Measurements from ENCODE around the gene IGF2BP2.

DNA sequence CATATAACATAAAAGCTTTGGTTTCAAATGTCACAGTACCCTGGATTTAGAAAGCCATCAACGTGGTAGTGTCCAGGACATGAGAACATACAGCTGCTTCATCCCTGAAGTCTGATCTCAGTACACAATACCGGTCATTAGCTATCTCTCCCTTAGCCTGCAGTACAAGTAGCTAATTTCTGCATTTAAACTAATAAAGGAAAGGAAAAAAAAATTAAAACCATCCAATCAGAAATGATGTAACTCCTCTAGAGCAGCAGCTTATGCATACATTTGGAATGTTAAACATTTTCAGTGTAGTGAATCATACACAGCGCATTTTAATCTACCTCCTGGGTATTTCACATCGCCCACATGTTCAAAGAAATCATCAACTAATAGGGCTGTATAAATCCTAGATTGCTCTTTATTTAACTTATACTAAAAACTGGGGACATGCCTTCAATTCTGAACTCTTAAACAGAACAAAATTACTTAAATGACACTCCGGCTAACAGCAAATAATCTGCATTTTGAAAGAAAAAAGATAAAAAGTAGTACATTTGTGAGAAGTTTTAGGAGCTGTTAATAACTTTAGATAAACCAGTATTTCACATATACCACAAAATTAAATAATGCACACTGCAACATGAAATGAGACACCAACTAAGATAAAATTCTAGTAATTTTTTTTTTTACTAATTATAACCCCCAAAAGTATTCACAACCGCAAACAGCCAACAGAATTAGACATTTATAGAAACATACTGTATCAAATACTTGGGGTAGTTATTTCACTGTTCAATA, 3.7 kb downstream of the IGF2BP2 start:
- TF ChIP-seq, protein P1, sequence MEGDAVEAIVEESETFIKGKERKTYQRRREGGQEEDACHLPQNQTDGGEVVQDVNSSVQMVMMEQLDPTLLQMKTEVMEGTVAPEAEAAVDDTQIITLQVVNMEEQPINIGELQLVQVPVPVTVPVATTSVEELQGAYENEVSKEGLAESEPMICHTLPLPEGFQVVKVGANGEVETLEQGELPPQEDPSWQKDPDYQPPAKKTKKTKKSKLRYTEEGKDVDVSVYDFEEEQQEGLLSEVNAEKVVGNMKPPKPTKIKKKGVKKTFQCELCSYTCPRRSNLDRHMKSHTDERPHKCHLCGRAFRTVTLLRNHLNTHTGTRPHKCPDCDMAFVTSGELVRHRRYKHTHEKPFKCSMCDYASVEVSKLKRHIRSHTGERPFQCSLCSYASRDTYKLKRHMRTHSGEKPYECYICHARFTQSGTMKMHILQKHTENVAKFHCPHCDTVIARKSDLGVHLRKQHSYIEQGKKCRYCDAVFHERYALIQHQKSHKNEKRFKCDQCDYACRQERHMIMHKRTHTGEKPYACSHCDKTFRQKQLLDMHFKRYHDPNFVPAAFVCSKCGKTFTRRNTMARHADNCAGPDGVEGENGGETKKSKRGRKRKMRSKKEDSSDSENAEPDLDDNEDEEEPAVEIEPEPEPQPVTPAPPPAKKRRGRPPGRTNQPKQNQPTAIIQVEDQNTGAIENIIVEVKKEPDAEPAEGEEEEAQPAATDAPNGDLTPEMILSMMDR (IDR thresholded peaks at IDR 0.05), result no peak
- 0 out of 2 replicates have a peak, but pooled peaks have one; percentile 32 for TF ChIP-seq POLR2AphosphoS5 (IDR thresholded peaks at IDR 0.05; ENCODE audit: low read depth, low read length)
- TF ChIP-seq, protein P2, sequence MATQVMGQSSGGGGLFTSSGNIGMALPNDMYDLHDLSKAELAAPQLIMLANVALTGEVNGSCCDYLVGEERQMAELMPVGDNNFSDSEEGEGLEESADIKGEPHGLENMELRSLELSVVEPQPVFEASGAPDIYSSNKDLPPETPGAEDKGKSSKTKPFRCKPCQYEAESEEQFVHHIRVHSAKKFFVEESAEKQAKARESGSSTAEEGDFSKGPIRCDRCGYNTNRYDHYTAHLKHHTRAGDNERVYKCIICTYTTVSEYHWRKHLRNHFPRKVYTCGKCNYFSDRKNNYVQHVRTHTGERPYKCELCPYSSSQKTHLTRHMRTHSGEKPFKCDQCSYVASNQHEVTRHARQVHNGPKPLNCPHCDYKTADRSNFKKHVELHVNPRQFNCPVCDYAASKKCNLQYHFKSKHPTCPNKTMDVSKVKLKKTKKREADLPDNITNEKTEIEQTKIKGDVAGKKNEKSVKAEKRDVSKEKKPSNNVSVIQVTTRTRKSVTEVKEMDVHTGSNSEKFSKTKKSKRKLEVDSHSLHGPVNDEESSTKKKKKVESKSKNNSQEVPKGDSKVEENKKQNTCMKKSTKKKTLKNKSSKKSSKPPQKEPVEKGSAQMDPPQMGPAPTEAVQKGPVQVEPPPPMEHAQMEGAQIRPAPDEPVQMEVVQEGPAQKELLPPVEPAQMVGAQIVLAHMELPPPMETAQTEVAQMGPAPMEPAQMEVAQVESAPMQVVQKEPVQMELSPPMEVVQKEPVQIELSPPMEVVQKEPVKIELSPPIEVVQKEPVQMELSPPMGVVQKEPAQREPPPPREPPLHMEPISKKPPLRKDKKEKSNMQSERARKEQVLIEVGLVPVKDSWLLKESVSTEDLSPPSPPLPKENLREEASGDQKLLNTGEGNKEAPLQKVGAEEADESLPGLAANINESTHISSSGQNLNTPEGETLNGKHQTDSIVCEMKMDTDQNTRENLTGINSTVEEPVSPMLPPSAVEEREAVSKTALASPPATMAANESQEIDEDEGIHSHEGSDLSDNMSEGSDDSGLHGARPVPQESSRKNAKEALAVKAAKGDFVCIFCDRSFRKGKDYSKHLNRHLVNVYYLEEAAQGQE (IDR thresholded peaks at IDR 0.05; ENCODE audit: insufficient read depth in 1 of 2, low read depth in 2 of 2, low read length in 1 of 2), result no peak
- TF ChIP-seq TCF7L2 (IDR thresholded peaks at IDR 0.05; ENCODE audit: low read depth, low read length), result no peak
